Measurements from ENCODE around the gene ST6GALNAC3.

ST6GALNAC3 gene

GRCh38 chr1:76147917-76148316 is 73.4 kb downstream of the ST6GALNAC3 start:
- DNase-seq: no peak

GRCh38 chr1:76148460-76148859 is 73.9 kb downstream of the ST6GALNAC3 start:
- DNase-seq: no peak

- DNase-seq: no peak
These were observed 79.3 kb downstream of the ST6GALNAC3 start for GRCh38 chr1:76153841-76154205.

- peak; percentile 69 for DNase-seq
These were observed 79.8 kb downstream of the ST6GALNAC3 start for GRCh38 chr1:76154206-76154956.

- DNase-seq: no peak
These were observed 82.4 kb downstream of the ST6GALNAC3 start for GRCh38 chr1:76156987-76157386.

- DNase-seq: no peak
These were observed 83.6 kb downstream of the ST6GALNAC3 start for GRCh38 chr1:76158126-76158525.

- no peak for DNase-seq
These were observed 85.7 kb downstream of the ST6GALNAC3 start for GRCh38 chr1:76160225-76160624.

- DNase-seq: no peak
These were observed 86.9 kb downstream of the ST6GALNAC3 start for GRCh38 chr1:76161451-76161850.

- DNase-seq: no peak
These were observed 87.7 kb downstream of the ST6GALNAC3 start for GRCh38 chr1:76162254-76162653.

- DNase-seq: no peak
These were observed 89.6 kb downstream of the ST6GALNAC3 start for GRCh38 chr1:76164165-76164564.

- no peak for DNase-seq
These were observed 95.5 kb downstream of the ST6GALNAC3 start for GRCh38 chr1:76170084-76170483.

GRCh38 chr1:76170513-76170912 is 96.0 kb downstream of the ST6GALNAC3 start:
- no peak for DNase-seq

- no peak for DNase-seq
These were observed 101.5 kb downstream of the ST6GALNAC3 start for GRCh38 chr1:76176000-76176399.

GRCh38 chr1:76177615-76178014 is 103.1 kb downstream of the ST6GALNAC3 start:
- DNase-seq: no peak

- DNase-seq: no peak
These were observed 104.7 kb downstream of the ST6GALNAC3 start for GRCh38 chr1:76179219-76179698.

GRCh38 chr1:76185207-76185606 is 110.7 kb downstream of the ST6GALNAC3 start:
- no peak for DNase-seq

GRCh38 chr1:76186554-76187170 is 112.1 kb downstream of the ST6GALNAC3 start:
- no peak for DNase-seq

- DNase-seq: no peak
These were observed 112.9 kb downstream of the ST6GALNAC3 start for GRCh38 chr1:76187436-76187835.

- no peak for DNase-seq
These were observed 114.8 kb downstream of the ST6GALNAC3 start for GRCh38 chr1:76189310-76189709.

- DNase-seq: no peak
These were observed 116.3 kb downstream of the ST6GALNAC3 start for GRCh38 chr1:76190749-76191424.

GRCh38 chr1:76191561-76191960 is 117.0 kb downstream of the ST6GALNAC3 start:
- no peak for DNase-seq

GRCh38 chr1:76198452-76198851 is 123.9 kb downstream of the ST6GALNAC3 start:
- DNase-seq: no peak

- no peak for DNase-seq
These were observed 128.1 kb downstream of the ST6GALNAC3 start for GRCh38 chr1:76202670-76203069.

GRCh38 chr1:76203127-76203526 is 128.6 kb downstream of the ST6GALNAC3 start:
- peak; percentile 61 for DNase-seq

Data from NCI-H345 (cell line).